Astrocyte (in vitro differentiated cells and primary cell): ENCODE measurements around the gene SNTB2. TPM values are rescaled to one million over a fixed set of nuclear protein-coding genes. Genes with fewer than 3 reads are reported as not detected.

Source experiments
- DNase-seq: peaks from one replicate; pipeline ENCODE4 v3.0.0-alpha.2; 2010; ENCODE audit warnings: low read depth
- FAIRE-seq: peaks from 2 replicates; lab custom pipeline; 2011; peaks lifted over from hg19 to GRCh38; lab: Jason Lieb, UNC
- H2AFZ ChIP-seq: 2 replicates; pipeline ENCODE4 v1.6.0; 2012; ENCODE audit warnings: low read depth, low read length, inconsistent platforms
- H3K27ac ChIP-seq: 2 replicates; pipeline ENCODE4 v1.5.1; 2011; ENCODE audit warnings: low read depth, low read length, inconsistent platforms
- H3K27me3 ChIP-seq: 2 replicates; pipeline ENCODE4 v1.6.0; 2011; ENCODE audit warnings: low read length, inconsistent platforms; ENCODE audit not compliant: insufficient read depth
- H3K36me3 ChIP-seq: 2 replicates; pipeline ENCODE4 v1.5.1; 2011; ENCODE audit warnings: low read length, inconsistent platforms; ENCODE audit not compliant: insufficient read depth
- H3K4me1 ChIP-seq: 2 replicates; pipeline ENCODE4 v1.5.1; 2011; ENCODE audit warnings: low read length, inconsistent platforms; ENCODE audit not compliant: insufficient read depth
- H3K4me2 ChIP-seq: 2 replicates; pipeline ENCODE4 v1.6.0; 2012; ENCODE audit warnings: low read length, inconsistent platforms
- H3K4me3 ChIP-seq: 2 replicates; pipeline ENCODE4 v1.5.1; 2011; ENCODE audit warnings: low read depth, mild to moderate bottlenecking, low read length, inconsistent platforms; ENCODE audit not compliant: insufficient read depth
- H3K79me2 ChIP-seq: 2 replicates; pipeline ENCODE4 v1.6.0; 2012; ENCODE audit warnings: mild to moderate bottlenecking, low read length, inconsistent platforms; ENCODE audit not compliant: insufficient read depth
- H3K9ac ChIP-seq: 2 replicates; pipeline ENCODE4 v1.6.0; 2012; ENCODE audit warnings: mild to moderate bottlenecking, low read length, inconsistent platforms
- H3K9me3 ChIP-seq: 2 replicates; pipeline ENCODE4 v1.5.1; 2012; ENCODE audit warnings: low read depth, mild to moderate bottlenecking, low read length, inconsistent platforms; ENCODE audit not compliant: insufficient read depth
- H4K20me1 ChIP-seq: 2 replicates; pipeline ENCODE4 v1.6.0; 2012; ENCODE audit warnings: low read length, inconsistent platforms; ENCODE audit not compliant: insufficient read depth
- H3K27ac Mint-ChIP-seq: one replicate; pipeline ENCODE4 v1.8.0; 2021; ENCODE audit warnings: mild to moderate bottlenecking, mixed read lengths; ENCODE audit not compliant: unreplicated experiment
- H3K27me3 Mint-ChIP-seq: one replicate; pipeline ENCODE4 v1.8.0; 2021; ENCODE audit warnings: low read depth, mixed read lengths; ENCODE audit not compliant: unreplicated experiment
- H3K36me3 Mint-ChIP-seq: one replicate; pipeline ENCODE4 v1.8.0; 2021; ENCODE audit warnings: low read depth, mixed read lengths; ENCODE audit not compliant: unreplicated experiment
- H3K4me1 Mint-ChIP-seq: one replicate; pipeline ENCODE4 v1.8.0; 2021; ENCODE audit warnings: low read depth, mixed read lengths; ENCODE audit not compliant: unreplicated experiment
- H3K4me3 Mint-ChIP-seq: one replicate; pipeline ENCODE4 v1.8.0; 2021; ENCODE audit warnings: mild to moderate bottlenecking, moderate library complexity, mixed read lengths; ENCODE audit not compliant: unreplicated experiment
- H3K9me3 Mint-ChIP-seq: one replicate; pipeline ENCODE4 v1.8.0; 2021; ENCODE audit warnings: mild to moderate bottlenecking, mixed read lengths; ENCODE audit not compliant: unreplicated experiment
- EZH2 ChIP-seq: IDR thresholded peaks from 2 replicates; pipeline ENCODE4 v1.6.1; 2012; ENCODE audit warnings: mild to moderate bottlenecking, low read length, inconsistent platforms; ENCODE audit not compliant: insufficient read depth
- total RNA-seq: library from RNA; stranded (reverse); gene quantifications from 2 replicates; pipeline ENCODE4 v1.2.1, GENCODE V29; 2021
- TF ChIP-seq, protein P1 (sequence below): IDR thresholded peaks from 2 replicates; pipeline ENCODE4 v1.5.1; 2011; ENCODE audit warnings: low read depth, mild to moderate bottlenecking, inconsistent platforms, low read length, moderate library complexity; ENCODE audit not compliant: insufficient read depth

SNTB2 gene
- total RNA-seq, 1 donor from 2014 or later, result 30.4 TPM

DNA sequence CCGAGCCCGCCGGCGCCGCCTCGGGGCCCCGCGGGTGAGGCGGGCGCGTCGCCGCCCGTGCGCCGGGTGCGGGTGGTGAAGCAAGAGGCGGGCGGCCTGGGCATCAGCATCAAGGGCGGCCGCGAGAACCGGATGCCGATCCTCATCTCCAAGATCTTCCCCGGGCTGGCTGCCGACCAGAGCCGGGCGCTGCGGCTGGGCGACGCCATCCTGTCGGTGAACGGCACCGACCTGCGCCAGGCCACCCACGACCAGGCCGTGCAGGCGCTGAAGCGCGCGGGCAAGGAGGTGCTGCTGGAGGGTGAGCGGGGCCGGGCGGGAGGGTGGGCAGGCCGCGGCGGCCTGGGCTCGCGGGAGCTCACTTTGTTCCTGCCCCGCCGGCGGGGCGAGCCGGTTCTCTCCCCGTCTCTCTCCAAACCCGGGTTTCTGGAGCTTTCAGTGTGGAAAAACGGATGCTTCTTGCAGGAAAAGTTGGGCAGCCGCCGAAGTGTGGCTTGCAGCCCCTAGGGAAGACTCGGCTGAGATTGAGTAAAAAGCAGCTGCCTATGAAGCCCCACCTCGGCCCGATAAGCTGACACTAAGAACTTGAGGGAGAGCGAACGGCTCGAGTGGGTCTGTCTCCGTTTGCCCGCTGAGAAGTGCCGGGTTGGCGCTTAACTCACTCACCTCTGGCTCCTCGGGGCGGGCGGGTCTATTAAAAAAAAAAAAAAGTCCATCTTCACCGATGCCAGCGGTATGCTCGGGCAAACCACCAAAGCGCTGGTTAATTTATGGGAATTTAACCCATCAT is 677 bp downstream of the SNTB2 start:
- no peaks in the 10 kb centered on the region for H3K9me3 ChIP-seq
- H3K4me2 ChIP-seq, result peak overlapping the region; percentile 92
- H3K4me1 Mint-ChIP-seq, result peaks cover 24% of the 10 kb centered on the region
- DNase-seq (no peak), FAIRE-seq (no peak)
- peaks cover 52% of the 10 kb centered on the region for H3K79me2 ChIP-seq
- peak overlapping the region; percentile 95 for H3K4me3 ChIP-seq
- H3K27me3 ChIP-seq, result no peaks in the 10 kb centered on the region
- peak overlapping the region; percentile 83 for H3K9ac ChIP-seq
- peak overlapping the region; percentile 84 for H3K4me3 Mint-ChIP-seq
- no peaks in the 10 kb centered on the region for H3K9me3 Mint-ChIP-seq
- H3K27ac Mint-ChIP-seq, result peak overlapping the region; percentile 91
- peaks cover 4% of the 10 kb centered on the region for H3K36me3 Mint-ChIP-seq
- peaks cover 45% of the 10 kb centered on the region for H4K20me1 ChIP-seq
- TF ChIP-seq, protein P1, sequence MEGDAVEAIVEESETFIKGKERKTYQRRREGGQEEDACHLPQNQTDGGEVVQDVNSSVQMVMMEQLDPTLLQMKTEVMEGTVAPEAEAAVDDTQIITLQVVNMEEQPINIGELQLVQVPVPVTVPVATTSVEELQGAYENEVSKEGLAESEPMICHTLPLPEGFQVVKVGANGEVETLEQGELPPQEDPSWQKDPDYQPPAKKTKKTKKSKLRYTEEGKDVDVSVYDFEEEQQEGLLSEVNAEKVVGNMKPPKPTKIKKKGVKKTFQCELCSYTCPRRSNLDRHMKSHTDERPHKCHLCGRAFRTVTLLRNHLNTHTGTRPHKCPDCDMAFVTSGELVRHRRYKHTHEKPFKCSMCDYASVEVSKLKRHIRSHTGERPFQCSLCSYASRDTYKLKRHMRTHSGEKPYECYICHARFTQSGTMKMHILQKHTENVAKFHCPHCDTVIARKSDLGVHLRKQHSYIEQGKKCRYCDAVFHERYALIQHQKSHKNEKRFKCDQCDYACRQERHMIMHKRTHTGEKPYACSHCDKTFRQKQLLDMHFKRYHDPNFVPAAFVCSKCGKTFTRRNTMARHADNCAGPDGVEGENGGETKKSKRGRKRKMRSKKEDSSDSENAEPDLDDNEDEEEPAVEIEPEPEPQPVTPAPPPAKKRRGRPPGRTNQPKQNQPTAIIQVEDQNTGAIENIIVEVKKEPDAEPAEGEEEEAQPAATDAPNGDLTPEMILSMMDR, result no peak
- H3K27ac ChIP-seq, result peak overlapping the region; percentile 75
- H3K27me3 Mint-ChIP-seq, result no peaks in the 10 kb centered on the region
- peaks cover 33% of the 10 kb centered on the region for H3K4me1 ChIP-seq
- H2AFZ ChIP-seq, result peak overlapping the region; percentile 48
- H3K36me3 ChIP-seq, result no peaks in the 10 kb centered on the region

DNA sequence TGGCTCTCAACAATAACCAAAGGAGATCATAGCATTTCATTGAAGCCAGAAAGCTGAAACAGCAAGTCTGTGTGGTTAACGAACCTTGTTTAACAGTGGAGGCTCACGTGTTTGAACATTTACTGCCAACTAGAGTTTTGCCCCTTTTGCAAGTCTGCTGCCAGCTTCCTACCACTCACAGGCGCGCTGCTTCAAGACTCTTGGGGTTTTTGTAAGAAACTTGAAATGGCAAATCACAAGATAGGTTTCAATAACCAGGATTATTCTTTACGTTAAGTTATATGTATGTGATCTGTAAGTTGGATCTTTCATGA is 1.2 kb downstream of the SNTB2 start:
- peak overlapping the region; percentile 92 for H3K4me2 ChIP-seq
- H3K4me3 ChIP-seq, result peak overlapping the region; percentile 95
- H4K20me1 ChIP-seq, result peaks cover 48% of the 10 kb centered on the region
- H3K36me3 ChIP-seq, result no peaks in the 10 kb centered on the region
- Mint-ChIP-seq H3K9me3 (no peaks in the 10 kb centered on the region), H3K27ac (peak overlapping the region; percentile 91), H3K4me3 (peak overlapping the region; percentile 84), H3K27me3 (no peaks in the 10 kb centered on the region), H3K36me3 (peaks cover 4% of the 10 kb centered on the region), H3K4me1 (peaks cover 24% of the 10 kb centered on the region)
- no peak for FAIRE-seq
- peaks cover 57% of the 10 kb centered on the region for H3K79me2 ChIP-seq
- no peaks in the 10 kb centered on the region for H3K9me3 ChIP-seq
- H3K27ac ChIP-seq, result peak overlapping the region; percentile 75
- TF ChIP-seq, protein P1, result no peak
- TF ChIP-seq EZH2, result no peak
- peak; percentile 40 for DNase-seq
- H3K27me3 ChIP-seq, result no peaks in the 10 kb centered on the region
- peaks cover 33% of the 10 kb centered on the region for H3K4me1 ChIP-seq
- H2AFZ ChIP-seq, result peak overlapping the region; percentile 48
- H3K9ac ChIP-seq, result peak overlapping the region; percentile 83

DNA sequence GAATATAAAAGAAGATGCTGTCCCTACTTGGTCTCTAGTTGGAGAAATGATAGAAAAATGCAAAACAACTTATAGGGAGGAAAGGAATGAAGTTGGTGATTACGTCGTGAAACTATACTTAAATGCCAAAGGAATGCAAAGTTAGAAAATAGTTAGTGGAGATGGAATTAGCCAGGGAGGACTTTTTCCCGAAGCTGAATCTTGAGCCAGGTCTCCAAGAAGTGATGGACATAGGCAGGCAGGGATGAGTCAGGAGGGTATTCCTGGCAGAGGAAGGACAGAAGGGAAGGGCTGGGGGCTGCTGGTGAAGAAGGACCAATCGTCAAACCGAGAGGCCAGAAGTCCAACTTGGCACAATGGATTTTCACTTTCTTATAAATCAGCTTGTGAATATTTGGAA is 1.8 kb downstream of the SNTB2 start:
- Mint-ChIP-seq H3K27ac (peak overlapping the region; percentile 13), H3K27me3 (no peaks in the 10 kb centered on the region)
- TF ChIP-seq, protein P1, result no peak

More for the DNA sequence above, 1.8 kb downstream of the SNTB2 start:
- peaks cover 62% of the 10 kb centered on the region for H3K79me2 ChIP-seq
- DNase-seq, result peak; percentile 65
- H3K4me1 ChIP-seq, result peaks cover 33% of the 10 kb centered on the region
- H3K27ac ChIP-seq, result peak overlapping the region; percentile 75
- H4K20me1 ChIP-seq, result peaks cover 53% of the 10 kb centered on the region
- H3K27me3 ChIP-seq, result no peaks in the 10 kb centered on the region
- H3K9me3 ChIP-seq, result no peaks in the 10 kb centered on the region
- no peak for FAIRE-seq
- peak overlapping the region; percentile 92 for H3K4me2 ChIP-seq
- Mint-ChIP-seq H3K4me1 (peaks cover 24% of the 10 kb centered on the region), H3K9me3 (no peaks in the 10 kb centered on the region), H3K36me3 (peaks cover 4% of the 10 kb centered on the region), H3K4me3 (peak overlapping the region; percentile 84)
- no peak overlapping the region for H2AFZ ChIP-seq
- H3K4me3 ChIP-seq, result peak overlapping the region; percentile 95
- no peaks in the 10 kb centered on the region for H3K36me3 ChIP-seq
- peak overlapping the region; percentile 83 for H3K9ac ChIP-seq
